ENCODE measurements around the gene S100A9. TPM values are rescaled to one million over a fixed set of nuclear protein-coding genes. Genes with fewer than 3 reads are reported as not detected.

S100A9 gene
- total RNA-seq, 4 donors from 2014 or later = 6.8 to 96.6 (median 17.6) TPM

DNA sequence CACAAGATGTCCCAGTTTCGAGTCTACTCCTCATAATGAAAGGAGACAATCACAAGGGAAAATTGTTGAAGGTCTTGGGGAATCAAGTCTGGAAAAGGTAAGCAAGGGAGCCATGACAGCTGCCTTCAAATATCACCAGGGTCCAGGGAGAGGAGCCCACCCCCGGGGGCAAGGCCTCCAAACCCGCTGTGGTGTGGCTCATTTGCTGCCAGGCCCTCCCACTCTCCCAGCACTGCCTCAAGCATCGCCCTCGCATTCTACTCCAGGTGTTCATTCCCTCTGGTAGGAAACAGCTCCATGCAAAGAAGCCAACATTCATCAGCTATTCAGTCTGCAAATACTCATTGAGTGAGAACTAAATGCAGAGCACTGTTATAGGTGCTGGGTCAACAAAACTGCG is 8.6 kb downstream of the S100A9 start:
- H3K4me3 ChIP-seq = no peak overlapping the region
- H3K4me1 ChIP-seq = no peaks in the 10 kb centered on the region
- no peaks in the 10 kb centered on the region for H3K9me3 ChIP-seq
- no peaks in the 10 kb centered on the region for H3K36me3 ChIP-seq
- no peak for DNase-seq
- no peak overlapping the region for H3K27ac ChIP-seq
- no peak for TF ChIP-seq POLR2A (IDR thresholded peaks at IDR 0.05)
- TF ChIP-seq, protein P1, sequence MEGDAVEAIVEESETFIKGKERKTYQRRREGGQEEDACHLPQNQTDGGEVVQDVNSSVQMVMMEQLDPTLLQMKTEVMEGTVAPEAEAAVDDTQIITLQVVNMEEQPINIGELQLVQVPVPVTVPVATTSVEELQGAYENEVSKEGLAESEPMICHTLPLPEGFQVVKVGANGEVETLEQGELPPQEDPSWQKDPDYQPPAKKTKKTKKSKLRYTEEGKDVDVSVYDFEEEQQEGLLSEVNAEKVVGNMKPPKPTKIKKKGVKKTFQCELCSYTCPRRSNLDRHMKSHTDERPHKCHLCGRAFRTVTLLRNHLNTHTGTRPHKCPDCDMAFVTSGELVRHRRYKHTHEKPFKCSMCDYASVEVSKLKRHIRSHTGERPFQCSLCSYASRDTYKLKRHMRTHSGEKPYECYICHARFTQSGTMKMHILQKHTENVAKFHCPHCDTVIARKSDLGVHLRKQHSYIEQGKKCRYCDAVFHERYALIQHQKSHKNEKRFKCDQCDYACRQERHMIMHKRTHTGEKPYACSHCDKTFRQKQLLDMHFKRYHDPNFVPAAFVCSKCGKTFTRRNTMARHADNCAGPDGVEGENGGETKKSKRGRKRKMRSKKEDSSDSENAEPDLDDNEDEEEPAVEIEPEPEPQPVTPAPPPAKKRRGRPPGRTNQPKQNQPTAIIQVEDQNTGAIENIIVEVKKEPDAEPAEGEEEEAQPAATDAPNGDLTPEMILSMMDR (IDR thresholded peaks at IDR 0.05) = no peak
- no peaks in the 10 kb centered on the region for H3K27me3 ChIP-seq

DNA sequence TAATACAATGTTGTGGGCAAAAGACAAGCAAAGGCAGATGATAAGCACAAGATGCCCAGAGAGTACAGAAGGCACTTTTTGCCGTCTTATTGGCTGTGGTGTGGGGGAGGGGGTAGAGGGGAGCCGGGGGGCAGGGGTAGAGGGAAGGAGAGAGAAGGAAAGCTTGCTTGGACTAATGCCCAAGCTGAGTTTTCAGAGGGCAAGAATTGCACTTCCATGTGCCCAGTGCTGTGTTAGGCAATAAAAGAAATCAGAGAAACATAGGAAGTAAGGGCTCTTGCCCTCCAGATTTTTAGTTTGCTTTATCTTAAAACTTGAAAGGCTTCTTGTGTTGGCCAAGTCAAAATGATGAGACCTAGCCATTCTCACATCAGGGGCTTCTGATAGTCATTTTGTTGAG is 9.4 kb downstream of the S100A9 start:
- H3K9me3 ChIP-seq = no peaks in the 10 kb centered on the region
- DNase-seq = no peak
- no peak overlapping the region for H3K27ac ChIP-seq
- H3K4me1 ChIP-seq = no peaks in the 10 kb centered on the region
- no peaks in the 10 kb centered on the region for H3K36me3 ChIP-seq
- no peaks in the 10 kb centered on the region for H3K27me3 ChIP-seq
- H3K4me3 ChIP-seq = no peak overlapping the region
- no peak for TF ChIP-seq POLR2A (IDR thresholded peaks at IDR 0.05)
- TF ChIP-seq, protein P1 (IDR thresholded peaks at IDR 0.05) = no peak

DNA sequence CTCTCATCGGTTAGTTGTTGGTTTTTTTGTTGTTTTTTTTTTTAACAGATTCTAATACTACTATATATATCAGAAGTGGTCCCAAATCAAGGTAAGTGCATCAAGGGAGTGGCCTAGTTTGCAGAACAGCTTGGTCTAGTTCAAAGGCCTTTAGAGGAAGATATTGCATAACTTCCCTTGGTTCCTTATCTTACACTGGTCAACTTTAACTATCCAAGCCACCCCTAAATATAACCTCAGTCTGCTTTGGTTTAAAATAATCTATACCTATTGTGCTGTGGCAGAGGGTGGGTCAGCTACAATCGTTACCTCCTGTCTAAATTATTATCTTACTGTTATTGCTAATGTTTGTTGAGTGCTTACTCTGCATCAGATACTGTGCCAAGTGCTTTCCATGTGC is 10.8 kb downstream of the S100A9 start:
- Histone ChIP-seq H3K4me1 (no peaks in the 10 kb centered on the region), H3K27ac (no peak overlapping the region), H3K36me3 (no peaks in the 10 kb centered on the region), H3K27me3 (no peaks in the 10 kb centered on the region), H3K4me3 (no peak overlapping the region), H3K9me3 (no peaks in the 10 kb centered on the region)
- no peak for DNase-seq
- TF ChIP-seq POLR2A (IDR thresholded peaks at IDR 0.05) = no peak
- TF ChIP-seq, protein P1 (IDR thresholded peaks at IDR 0.05) = no peak

DNA sequence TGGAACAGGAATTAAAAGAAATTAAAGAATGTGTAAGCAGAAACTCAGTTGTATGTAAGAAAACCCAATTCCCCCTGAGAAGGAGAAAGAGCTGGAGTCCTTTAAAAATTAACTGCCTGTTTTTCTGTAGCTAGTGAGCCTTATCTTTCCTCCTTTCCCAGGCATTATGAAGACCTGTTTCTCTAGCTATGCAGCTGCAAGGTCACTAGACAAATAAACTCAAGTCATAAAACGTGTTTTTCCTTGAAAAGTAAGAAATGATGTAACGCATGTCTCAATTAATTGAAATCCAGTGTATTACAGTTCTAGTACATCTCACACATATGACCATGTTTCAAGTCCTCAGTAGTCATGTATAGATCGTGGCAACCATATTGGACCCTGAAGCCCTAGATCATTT is 12.5 kb downstream of the S100A9 start:
- no peak overlapping the region for H3K4me3 ChIP-seq
- no peaks in the 10 kb centered on the region for H3K36me3 ChIP-seq
- H3K27me3 ChIP-seq = no peaks in the 10 kb centered on the region
- H3K4me1 ChIP-seq = no peaks in the 10 kb centered on the region
- no peak overlapping the region for H3K27ac ChIP-seq
- TF ChIP-seq, protein P1 (IDR thresholded peaks at IDR 0.05) = no peak
- no peak for TF ChIP-seq POLR2A (IDR thresholded peaks at IDR 0.05)
- no peak for DNase-seq
- H3K9me3 ChIP-seq = no peaks in the 10 kb centered on the region

DNA sequence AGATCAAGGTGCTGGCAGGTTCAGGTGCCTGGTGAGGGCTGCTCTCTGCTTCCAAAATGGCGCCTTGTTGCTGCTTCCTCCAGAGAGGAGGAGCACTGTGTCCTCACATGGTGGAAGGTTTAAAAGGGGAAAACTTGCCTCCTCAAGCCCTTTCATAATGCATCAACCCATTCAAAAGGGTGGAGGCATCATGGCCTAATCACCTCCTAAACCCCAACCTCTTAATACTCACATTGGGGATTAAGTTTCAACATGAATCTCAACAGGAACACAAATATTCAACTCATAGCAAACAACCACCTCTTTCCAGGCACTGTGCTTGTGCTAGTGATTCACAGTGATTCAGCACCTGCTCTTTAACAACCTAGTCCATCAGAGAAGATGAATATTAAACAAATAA is 13.6 kb downstream of the S100A9 start:
- no peaks in the 10 kb centered on the region for H3K9me3 ChIP-seq
- H3K4me3 ChIP-seq = no peak overlapping the region
- H3K27me3 ChIP-seq = no peaks in the 10 kb centered on the region
- TF ChIP-seq POLR2A (IDR thresholded peaks at IDR 0.05) = no peak
- TF ChIP-seq, protein P1 (IDR thresholded peaks at IDR 0.05) = no peak
- DNase-seq = no peak
- H3K4me1 ChIP-seq = no peaks in the 10 kb centered on the region
- no peaks in the 10 kb centered on the region for H3K36me3 ChIP-seq
- H3K27ac ChIP-seq = no peak overlapping the region

DNA sequence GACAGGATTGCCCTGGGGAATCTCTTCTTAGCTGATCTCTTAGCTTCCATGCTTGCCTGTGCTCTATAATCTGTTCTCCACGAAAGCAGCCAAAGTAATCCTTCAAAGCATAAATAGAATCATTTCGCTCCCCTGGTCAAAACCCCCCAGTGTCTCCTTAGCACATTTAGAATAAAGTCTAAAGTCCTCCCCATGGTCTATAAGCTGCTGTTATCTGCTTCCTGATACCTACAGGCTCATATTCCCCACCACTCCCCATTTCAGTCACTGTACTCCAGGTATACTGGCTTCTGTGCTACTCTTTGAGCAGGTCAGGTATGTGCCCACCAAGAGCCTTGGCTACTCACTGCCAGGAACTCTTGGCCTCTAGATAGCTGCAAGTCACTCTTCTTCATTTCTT is 14.9 kb downstream of the S100A9 start:
- Histone ChIP-seq H3K27ac (no peak overlapping the region), H3K9me3 (no peaks in the 10 kb centered on the region), H3K4me1 (no peaks in the 10 kb centered on the region), H3K27me3 (no peaks in the 10 kb centered on the region), H3K4me3 (no peak overlapping the region), H3K36me3 (no peaks in the 10 kb centered on the region)
- TF ChIP-seq POLR2A (IDR thresholded peaks at IDR 0.05) = no peak
- TF ChIP-seq, protein P1 (IDR thresholded peaks at IDR 0.05) = no peak
- no peak for DNase-seq
